Urinary bladder (tissue), 4 donors: Measurements from ENCODE around the gene PLCL1. TPM values are rescaled to one million over a fixed set of nuclear protein-coding genes. Genes with fewer than 3 reads are reported as not detected.

Source experiments
- DNase-seq: peaks from one replicate; pipeline ENCODE4 v3.0.0-alpha.2; 2015; ENCODE audit errors: extremely low spot score
- H3K27ac ChIP-seq: one replicate; pipeline ENCODE4 v1.5.1; 2013; ENCODE audit warnings: low read depth, mild to moderate bottlenecking, moderate library complexity
- H3K36me3 ChIP-seq: one replicate; pipeline ENCODE4 v1.6.1; 2013; ENCODE audit warnings: mild to moderate bottlenecking, moderate library complexity; ENCODE audit not compliant: insufficient read depth
- H3K4me1 ChIP-seq: one replicate; pipeline ENCODE4 v1.6.1; 2013; ENCODE audit warnings: mild to moderate bottlenecking, moderate library complexity; ENCODE audit not compliant: insufficient read depth
- H3K4me3 ChIP-seq: one replicate; pipeline ENCODE4 v1.5.1; 2013; ENCODE audit warnings: low read depth, low read length
- WGBS: extraction: QIAGEN DNeasy Blood & Tissue Kit; methylation state at CpG from one replicate; pipeline ENCODE4 v1.1.7; 2013; 5-methylcytosine and 5-hydroxymethylcytosine counted together
- polyA plus RNA-seq: library from polyadenylated mRNA; stranded (reverse); fragments of 200-250 nt; gene quantifications from one replicate; pipeline ENCODE4 v1.2.3, GENCODE V29; 2013
- total RNA-seq: library from RNA; depleted of rRNA; stranded (reverse); fragments of >200 nt; gene quantifications from one replicate; pipeline ENCODE4 v1.2.3, GENCODE V29; 2014
- donor health status: healthy with polysubstance abuse.
- donor health status: healthy.

The PLCL1 gene
- total and polyA plus RNA-seq, 2 donors: 6.0 to 17.8 TPM

GRCh38 chr2:197940382-197940781 is 136.0 kb downstream of the PLCL1 start:
- Histone ChIP-seq H3K27ac (no peak overlapping the region), H3K4me1 (no peaks in the 10 kb centered on the region), H3K36me3 (no peaks in the 10 kb centered on the region), H3K4me3 (no peak overlapping the region)
- no peak for DNase-seq
- 90% methylated on average over 1 of the region's 1 CpG for WGBS

GRCh38 chr2:197941715-197942114 is 137.3 kb downstream of the PLCL1 start:
- H3K27ac ChIP-seq: no peak overlapping the region
- H3K4me1 ChIP-seq: no peaks in the 10 kb centered on the region
- 88% methylated on average over 1 of the region's 1 CpG for WGBS
- no peak for DNase-seq
- H3K36me3 ChIP-seq: no peaks in the 10 kb centered on the region
- no peak overlapping the region for H3K4me3 ChIP-seq

DNA sequence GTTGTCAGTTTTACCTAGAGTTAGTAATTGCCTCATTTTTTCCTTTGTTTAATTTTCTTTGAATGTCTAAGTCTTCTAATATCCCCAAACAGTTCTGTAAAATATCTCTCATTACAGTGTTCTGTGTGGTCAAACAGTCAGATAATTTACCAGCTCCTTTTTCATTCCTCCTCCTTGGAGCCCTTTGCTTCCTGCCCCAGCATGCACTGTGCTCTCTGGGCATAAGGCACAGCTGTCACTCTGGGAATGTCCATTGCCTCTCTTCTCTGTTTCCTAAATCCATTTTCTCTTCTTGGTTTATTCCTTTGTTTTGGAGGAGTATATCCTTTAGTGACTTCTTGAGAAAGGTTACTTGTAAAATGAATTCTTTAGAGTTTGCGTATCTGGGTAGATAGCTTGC is 139.3 kb downstream of the PLCL1 start:
- WGBS: 97% methylated on average over 1 of the region's 1 CpG
- Histone ChIP-seq H3K36me3 (no peaks in the 10 kb centered on the region), H3K4me1 (no peaks in the 10 kb centered on the region), H3K4me3 (no peak overlapping the region), H3K27ac (no peak overlapping the region)
- no peak for DNase-seq

DNA sequence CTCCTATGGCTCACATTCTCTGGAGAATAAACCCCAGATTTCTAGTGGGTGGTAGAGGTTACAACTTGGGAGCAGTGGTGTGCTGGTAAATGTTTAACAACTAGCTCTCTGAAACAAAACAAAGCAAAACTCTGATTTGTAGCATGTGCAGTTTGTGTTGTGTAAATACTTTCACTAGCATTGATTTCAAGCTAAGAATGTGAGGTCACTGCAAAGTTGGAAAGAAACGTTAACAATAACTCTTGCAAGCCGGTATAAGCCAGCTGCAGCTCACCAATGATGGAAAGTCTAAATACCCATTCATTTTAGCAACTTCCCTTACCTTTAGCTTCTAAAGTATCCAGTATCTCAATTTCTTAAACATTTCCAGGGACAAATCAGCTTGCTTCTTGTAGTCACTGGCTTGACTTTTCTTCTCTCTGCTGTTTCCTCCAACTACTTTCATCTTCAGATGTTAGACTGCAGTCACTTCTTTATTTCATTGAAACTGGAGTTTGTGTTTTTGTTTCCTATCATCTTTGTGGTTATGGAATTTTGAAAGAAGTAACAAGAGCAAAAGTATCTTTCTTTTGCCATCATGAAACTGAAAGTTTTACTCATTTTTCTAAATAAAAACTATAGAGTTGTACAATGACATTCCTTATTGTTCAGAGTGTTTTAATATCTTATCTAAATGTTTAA is 140.2 kb downstream of the PLCL1 start:
- H3K4me1 ChIP-seq: no peaks in the 10 kb centered on the region
- no peak overlapping the region for H3K27ac ChIP-seq
- no peak overlapping the region for H3K4me3 ChIP-seq
- H3K36me3 ChIP-seq: no peaks in the 10 kb centered on the region
- no peak for DNase-seq
- WGBS: 23% methylated on average over 2 of the region's 2 CpGs

GRCh38 chr2:197946562-197946961 is 142.2 kb downstream of the PLCL1 start:
- WGBS: 62% methylated on average over 2 of the region's 2 CpGs
- no peak overlapping the region for H3K4me3 ChIP-seq
- no peaks in the 10 kb centered on the region for H3K36me3 ChIP-seq
- no peak overlapping the region for H3K27ac ChIP-seq
- DNase-seq: no peak
- no peaks in the 10 kb centered on the region for H3K4me1 ChIP-seq

GRCh38 chr2:197947219-197947757 is 142.9 kb downstream of the PLCL1 start:
- H3K4me3 ChIP-seq: no peak overlapping the region
- H3K27ac ChIP-seq: no peak overlapping the region
- H3K36me3 ChIP-seq: no peaks in the 10 kb centered on the region
- no peak for DNase-seq
- no peaks in the 10 kb centered on the region for H3K4me1 ChIP-seq
- 93% methylated on average over 3 of the region's 3 CpGs for WGBS

GRCh38 chr2:197949224-197949623 is 144.8 kb downstream of the PLCL1 start:
- Histone ChIP-seq H3K27ac (no peak overlapping the region), H3K4me3 (no peak overlapping the region), H3K4me1 (no peaks in the 10 kb centered on the region), H3K36me3 (no peaks in the 10 kb centered on the region)
- DNase-seq: no peak

DNA sequence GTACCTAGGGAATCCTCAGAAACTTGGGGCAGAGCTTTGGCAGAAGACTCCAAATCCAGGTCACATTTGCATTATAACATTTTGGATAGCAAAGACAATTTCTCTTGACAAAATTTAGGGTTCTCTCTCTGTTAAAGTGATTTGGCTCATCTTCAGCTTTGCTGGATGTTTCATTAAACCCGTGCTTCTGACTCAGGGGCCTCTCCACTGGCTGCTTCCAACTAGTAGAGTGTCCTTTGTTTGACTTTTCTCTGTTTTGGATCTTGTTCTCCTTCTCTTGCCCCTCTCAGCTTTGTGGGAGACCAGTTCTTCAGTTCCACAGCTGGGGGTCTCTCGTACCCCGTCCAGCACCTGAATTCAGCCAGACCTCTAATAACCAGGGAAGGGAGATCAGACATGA is 145.6 kb downstream of the PLCL1 start:
- Histone ChIP-seq H3K4me1 (no peaks in the 10 kb centered on the region), H3K4me3 (no peak overlapping the region), H3K36me3 (no peaks in the 10 kb centered on the region), H3K27ac (no peak overlapping the region)
- no peak for DNase-seq
- 89% methylated on average over 3 of the region's 3 CpGs for WGBS

- H3K4me1 ChIP-seq: no peaks in the 10 kb centered on the region
- H3K36me3 ChIP-seq: no peaks in the 10 kb centered on the region
- WGBS: 89% methylated on average over 1 of the region's 1 CpG
- no peak overlapping the region for H3K27ac ChIP-seq
- DNase-seq: no peak
- H3K4me3 ChIP-seq: no peak overlapping the region
Measured at GRCh38 chr2:197950724-197951123, 146.3 kb downstream of the PLCL1 start.

DNA sequence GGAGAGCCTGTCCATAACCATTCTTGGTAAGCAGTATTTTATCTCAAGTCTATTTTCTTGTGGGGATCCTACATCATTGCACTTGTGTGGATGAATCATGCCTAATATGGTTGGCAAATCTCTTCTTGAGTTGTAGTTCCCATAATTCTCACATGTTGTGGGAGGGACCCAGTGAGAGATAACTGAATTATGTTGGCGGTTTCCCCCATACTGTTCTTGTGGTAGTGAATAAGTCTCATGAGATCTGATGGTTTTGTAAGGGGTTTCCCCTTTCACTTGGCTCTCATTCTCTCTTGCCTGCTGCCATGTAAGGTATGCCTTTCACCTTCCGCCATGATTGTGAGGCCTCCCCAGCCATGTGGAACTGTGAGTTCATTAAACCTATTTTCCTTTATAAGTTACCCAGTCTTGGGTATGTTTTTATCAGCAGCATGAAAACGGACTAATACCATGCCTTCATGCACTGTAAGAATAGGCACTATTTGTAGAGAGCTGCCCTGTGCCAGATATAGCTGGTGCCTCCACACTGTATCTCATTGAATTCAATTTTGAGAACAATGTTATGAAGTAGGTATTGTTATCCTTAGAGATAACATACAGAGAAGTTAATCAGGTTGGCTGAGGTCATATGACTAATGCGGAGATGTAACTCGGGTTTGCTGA is 148.3 kb downstream of the PLCL1 start:
- no peaks in the 10 kb centered on the region for H3K36me3 ChIP-seq
- WGBS: 95% methylated on average over 5 of the region's 5 CpGs
- no peak overlapping the region for H3K4me3 ChIP-seq
- no peaks in the 10 kb centered on the region for H3K4me1 ChIP-seq
- H3K27ac ChIP-seq: no peak overlapping the region
- no peak for DNase-seq

DNA sequence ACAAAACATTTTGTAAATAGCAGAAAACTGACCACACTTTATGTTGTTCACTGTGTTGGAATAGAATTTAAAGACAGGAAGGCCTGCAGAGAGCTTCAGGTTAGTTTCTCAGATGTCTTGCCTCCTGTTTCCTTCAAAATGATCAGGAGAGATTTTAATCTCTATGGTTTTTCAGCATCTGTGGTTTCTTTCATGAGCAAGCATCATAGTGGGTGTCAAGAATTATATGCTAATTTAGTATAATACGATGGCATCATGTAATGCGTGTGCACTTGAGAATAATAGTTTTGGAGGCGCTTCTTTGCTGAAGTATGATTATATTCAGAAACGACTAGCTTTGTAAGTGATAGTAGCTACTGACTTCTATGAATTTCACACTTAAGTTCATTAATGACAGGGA is 149.9 kb downstream of the PLCL1 start:
- H3K4me1 ChIP-seq: no peaks in the 10 kb centered on the region
- WGBS: 86% methylated on average over 4 of the region's 4 CpGs
- no peak for DNase-seq

GRCh38 chr2:197958592-197959150 is 154.3 kb downstream of the PLCL1 start:
- Histone ChIP-seq H3K4me3 (no peak overlapping the region), H3K4me1 (no peaks in the 10 kb centered on the region), H3K27ac (no peak overlapping the region), H3K36me3 (no peaks in the 10 kb centered on the region)
- 76% methylated on average over 3 of the region's 3 CpGs for WGBS
- no peak for DNase-seq

More for the DNA sequence above, 149.9 kb downstream of the PLCL1 start:
- Histone ChIP-seq H3K27ac (no peak overlapping the region), H3K36me3 (no peaks in the 10 kb centered on the region), H3K4me3 (no peak overlapping the region)

DNA sequence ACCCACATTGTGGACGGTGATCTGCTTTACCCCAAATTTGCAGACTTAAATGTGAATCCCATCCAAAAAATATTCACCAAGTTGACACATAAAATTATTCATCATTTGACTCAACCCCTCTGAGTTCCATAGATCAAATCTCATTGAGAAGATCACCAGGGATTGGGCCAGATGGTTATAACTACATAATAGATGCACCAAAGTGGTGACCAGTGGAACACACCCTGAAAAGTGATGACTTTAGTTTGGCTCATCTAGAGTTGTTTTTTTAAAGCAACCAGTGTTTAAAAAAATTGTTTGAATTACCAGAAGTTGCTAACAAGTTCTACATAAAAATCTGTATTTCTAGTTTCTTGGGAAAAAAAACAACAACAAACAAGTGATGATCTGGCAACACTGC is 155.0 kb downstream of the PLCL1 start:
- Histone ChIP-seq H3K27ac (no peak overlapping the region), H3K36me3 (no peaks in the 10 kb centered on the region), H3K4me3 (no peak overlapping the region), H3K4me1 (no peaks in the 10 kb centered on the region)
- 92% methylated on average over 1 of the region's 1 CpG for WGBS
- no peak for DNase-seq

- no peak for DNase-seq
- Histone ChIP-seq H3K4me1 (no peaks in the 10 kb centered on the region), H3K36me3 (no peaks in the 10 kb centered on the region), H3K27ac (no peak overlapping the region), H3K4me3 (no peak overlapping the region)
- 55% methylated on average over 2 of the region's 2 CpGs for WGBS
Measured at GRCh38 chr2:197960786-197961185, 156.4 kb downstream of the PLCL1 start.
